ENCODE results near the gene IL34. TPM values are rescaled to one million over a fixed set of nuclear protein-coding genes. Genes with fewer than 3 reads are reported as not detected.

The IL34 gene
- total and polyA plus RNA-seq, 2 of the 8 experiments (the other 6 are each of a cell fraction or from before 2014, with no cell fraction given), result 4.6 to 5.6 TPM

DNA sequence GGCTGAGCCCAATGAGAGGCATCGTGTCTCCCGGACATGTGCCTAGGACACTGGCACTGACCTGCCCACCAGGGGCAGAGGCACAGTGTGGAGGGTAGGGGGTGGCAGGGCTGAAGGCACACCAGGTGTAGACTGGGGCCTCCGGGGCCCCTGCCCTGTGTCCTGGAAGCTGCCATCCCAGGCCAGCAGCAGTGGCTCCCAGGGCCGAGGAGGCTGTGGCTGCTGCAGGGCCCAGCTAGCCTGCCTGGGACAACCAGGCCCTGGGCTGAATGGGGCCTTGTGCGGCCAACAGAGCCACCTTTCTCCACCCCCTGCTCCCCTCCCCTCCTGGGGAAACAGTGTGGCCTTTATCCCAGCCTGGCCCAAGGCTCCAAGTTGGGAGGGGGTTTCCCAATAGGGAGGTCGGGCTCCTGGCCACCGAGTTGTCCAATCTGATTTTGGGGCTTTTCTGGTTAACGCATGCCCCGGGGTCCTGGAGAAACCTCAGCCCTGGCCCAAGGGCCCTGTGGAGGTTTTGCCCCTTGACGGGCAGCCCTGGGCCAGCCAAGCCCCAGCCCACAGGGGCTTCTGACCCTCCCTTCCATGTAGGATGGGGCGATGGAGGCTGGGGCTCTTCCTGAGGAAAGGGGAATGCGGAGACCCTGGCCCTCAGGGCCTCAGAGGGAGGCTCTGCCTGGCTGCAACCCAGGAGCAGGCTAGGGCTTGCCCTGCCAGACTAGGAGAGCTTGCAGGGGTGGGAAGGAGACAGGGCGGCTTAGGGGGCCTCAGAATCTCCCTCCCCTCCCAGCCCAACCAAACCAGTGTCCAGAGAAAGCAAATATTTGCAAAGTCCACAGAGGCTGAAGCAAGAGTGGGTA, 35.3 kb downstream of the IL34 start:
- H2AK5ac ChIP-seq (ENCODE audit: low read depth, low read length), result peak overlapping the region; percentile 39; the same call in 1 of the 2 replicates
- H3K14ac ChIP-seq (ENCODE audit: insufficient read length), result no peak overlapping the region
- H3K56ac ChIP-seq (replicated peaks; ENCODE audit: insufficient read length, low read depth, low read length), result no peak overlapping the region
- no peak overlapping the region for H3K27ac ChIP-seq (ENCODE audit: low read depth, low read length)
- H2AFZ ChIP-seq (ENCODE audit: low read length), result no peak overlapping the region
- H3K4me1 ChIP-seq (replicated peaks in 1 of 4; ENCODE audit: control insufficient read depth in 3 of 4, insufficient read depth in 4 of 4, low read length in 3 of 4), result peaks cover 0 to 23% (median 7%) of the 10 kb centered on the region in 4 experiments; a peak in 6 of 7 replicates
- H2BK20ac ChIP-seq (ENCODE audit: low read length), result no peak overlapping the region
- CTCF ChIA-PET (ENCODE audit: partially characterized antibody), result interaction anchor here (0.7 to 8.0 kb wide), 13 partner anchors 8 to 94 kb away, joined by 3 to 148 read pairs (median 11); no protein-coding TSS in a partner anchor
- H4K8ac ChIP-seq (ENCODE audit: extremely low read depth, insufficient read depth, low read length), result no peak overlapping the region
- no peak overlapping the region for H2BK12ac ChIP-seq (ENCODE audit: low read depth, low read length)
- peaks cover 3% of the 10 kb centered on the region; the same call in 1 of the 2 replicates for H3K79me1 ChIP-seq (ENCODE audit: low read depth, low read length)
- no peak overlapping the region for H4K5ac ChIP-seq (ENCODE audit: insufficient read length, low read depth, low read length)
- no peaks in the 10 kb centered on the region; a peak in 1 of 8 replicates for H3K36me3 ChIP-seq (ENCODE audit: control insufficient read depth in 2 of 4, insufficient read depth in 4 of 4, low read length in 3 of 4)
- no peak overlapping the region for H3K4me3 ChIP-seq (ENCODE audit: extremely low read depth in 1 of 4, insufficient read depth in 2 of 4, low read depth in 3 of 4, low read length in 4 of 4)
- POLR2A ChIA-PET (ENCODE audit: partially characterized antibody), result interaction anchor here (0.8 to 2.4 kb wide), 3 partner anchors 10 to 97 kb away, joined by 3 to 8 read pairs (median 3); no protein-coding TSS in a partner anchor
- no peaks in the 10 kb centered on the region; a peak in 1 of 4 replicates for H3K79me2 ChIP-seq (ENCODE audit: control insufficient read depth in 1 of 2, insufficient read depth in 2 of 2, low read length in 2 of 2)
- H3K18ac ChIP-seq (ENCODE audit: extremely low read depth, low read length), result no peak overlapping the region
- peaks cover 8 to 9% of the 10 kb centered on the region in 2 experiments for H4K20me1 ChIP-seq (replicated peaks in 1 of 2; ENCODE audit: control insufficient read depth in 1 of 2, insufficient read depth in 2 of 2, low read length in 2 of 2)
- H3K9me3 ChIP-seq (ENCODE audit: insufficient read depth in 2 of 2, low read depth in 1 of 2, low read length in 1 of 2), result no peaks in the 10 kb centered on the region
- H2BK5ac ChIP-seq (ENCODE audit: low read depth, low read length), result 0 out of 2 replicates have a peak overlapping the region, but pooled peaks have one; percentile 35
- H4K91ac ChIP-seq (replicated peaks; ENCODE audit: insufficient read length, low read length), result no peak overlapping the region
- peak overlapping the region; percentile 29; the same call in 1 of the 2 replicates for H2BK15ac ChIP-seq (ENCODE audit: low read length)
- no peak overlapping the region for H3K4ac ChIP-seq (replicated peaks; ENCODE audit: insufficient read length, low read depth, low read length)
- WGBS, 2 experiments (ENCODE audit: extremely low coverage in 1 of 2, insufficient coverage in 1 of 2, insufficient read length in 1 of 2, insufficient replicate concordance in 2 of 2, low coverage in 1 of 2, low lambda C conversion rate in 2 of 2, missing lambda C conversion rate in 1 of 2), result 95% methylated on average over 9 of the region's 13 CpGs; no CpG with 5 or more reads in 1 of the 2 experiments
- H3K27me3 ChIP-seq (replicated peaks in 1 of 4; ENCODE audit: control insufficient read depth in 3 of 4, extremely low read depth in 1 of 4, insufficient read depth in 3 of 4, low read length in 3 of 4), result peaks cover 0 to 8% (median 3%) of the 10 kb centered on the region in 4 experiments; a peak in 4 of 7 replicates
- no peak overlapping the region for H3K4me2 ChIP-seq (ENCODE audit: insufficient read depth in 1 of 2, low read depth in 2 of 2, low read length in 2 of 2)
- DNase-seq (ENCODE audit: low read depth in 1 of 2, low spot score in 2 of 2) (no peak), FAIRE-seq (no peak)
- peaks cover 6% of the 10 kb centered on the region; the same call in 1 of the 2 replicates for H3K23me2 ChIP-seq (ENCODE audit: low read depth, low read length)
- no peak overlapping the region for H3K23ac ChIP-seq (ENCODE audit: insufficient read length)
- no peak overlapping the region for H2BK120ac ChIP-seq (replicated peaks; ENCODE audit: low read depth, low read length)
- no peak overlapping the region for H3K9ac ChIP-seq (replicated peaks in 1 of 4; ENCODE audit: extremely low read depth in 1 of 4, low read depth in 3 of 4, low read length in 3 of 4)
- TF ChIP-seq RNF2 (IDR thresholded peaks at IDR 0.05; ENCODE audit: borderline replicate concordance, low read depth, low read length, missing control alignments, poor library complexity, severe bottlenecking), result no peak
- no peak for TF ChIP-seq BRCA1 (IDR thresholded peaks at IDR 0.05; ENCODE audit: low read depth, low read length)
- no peak for TF ChIP-seq EZH2 (IDR thresholded peaks at IDR 0.05; ENCODE audit: low read depth, low read length, severe bottlenecking)
- TF ChIP-seq TBP (IDR thresholded peaks at IDR 0.05; ENCODE audit: low read depth, low read length), result no peak
- no peak for TF ChIP-seq CBX8 (IDR thresholded peaks at IDR 0.05; ENCODE audit: borderline replicate concordance, low read depth, low read length)
- no peak for TF ChIP-seq SP4 (IDR thresholded peaks at IDR 0.05; ENCODE audit: low read length)
- TF ChIP-seq PHF8 (conservative IDR thresholded peaks at IDR 0.05; ENCODE audit: low read depth, low read length), result no peak
- no peak for TF ChIP-seq TCF12 (IDR thresholded peaks at IDR 0.05; ENCODE audit: low read depth, low read length)
- TF ChIP-seq GTF2F1 (IDR thresholded peaks at IDR 0.05; ENCODE audit: borderline replicate concordance, low read depth, low read length), result no peak
- no peak for TF ChIP-seq ATF3 (IDR thresholded peaks at IDR 0.05; ENCODE audit: insufficient read depth, low read depth, low read length)

All from H1 (cell line).